GM12878 (cell line): ENCODE measurements around the gene HBA1. TPM values are rescaled to one million over a fixed set of nuclear protein-coding genes. Genes with fewer than 3 reads are reported as not detected.

Experiments used
- ATAC-seq: fragments of 200-7000 bp; cut with Tn5 transposase; 3 replicates; pipeline ENCODE4 v1.9.1; 2020; ENCODE audit warnings: mild to moderate bottlenecking, moderate library complexity
- BruUV-seq: library from RNA; stranded (reverse); fragments of 400-500 nt; replicated peaks from 2 replicates; lab custom pipeline; 2021; lab: Mats Ljungman, UMichigan
- CTCF ChIA-PET: fragments of 300-600 bp; sonication (Branson Sonifier 250); formaldehyde crosslinking; extraction: SDS; loops from one replicate; lab custom pipeline; 2021; ENCODE audit warnings: inconsistent platforms; lab: Yijun Ruan, JAX
- POLR2A ChIA-PET: fragments of 350-600 bp; formaldehyde crosslinking; extraction: SDS; loops from one replicate; lab custom pipeline; 2021; ENCODE audit warnings: inconsistent platforms; lab: Charles Lee
- RAD21 ChIA-PET: fragments of 300-600 bp; sonication (Branson Sonifier 250); formaldehyde crosslinking; loops from one replicate; lab custom pipeline; 2023; ENCODE audit warnings: antibody characterized with exemption; ENCODE audit not compliant: unreplicated experiment; lab: Charles Lee
- SMC1A ChIA-PET: fragments of 300-600 bp; sonication (Branson Sonifier 250); formaldehyde crosslinking; loops from one replicate; lab custom pipeline; 2023; ENCODE audit not compliant: unreplicated experiment, uncharacterized antibody; lab: Charles Lee
- DNase-seq: peaks from one replicate; pipeline ENCODE4 v3.0.0-alpha.2; 2011; ENCODE audit warnings: low read depth, low spot score
- FAIRE-seq: peaks from 3 replicates; lab custom pipeline; 2011; peaks lifted over from hg19 to GRCh38; lab: Jason Lieb, UNC
- H2AFZ ChIP-seq: 2 replicates; pipeline ENCODE4 v1.6.0; 2011; ENCODE audit warnings: low read depth, low read length, control low read depth; ENCODE audit not compliant: control insufficient read depth
- H3K27ac ChIP-seq: 2 replicates; pipeline ENCODE4 v1.5.1; 2011; ENCODE audit warnings: control low read depth; ENCODE audit not compliant: control insufficient read depth, insufficient read depth
- H3K27me3 ChIP-seq, 2 experiments: replicated peaks in 1 of 2; 2 replicates each; pipeline versions ENCODE4 v1.6.0 to v1.6.1; 2011; ENCODE audit warnings: low read length in 1 of 2; ENCODE audit not compliant: control insufficient read depth in 2 of 2, insufficient read depth in 2 of 2
- H3K36me3 ChIP-seq, 2 experiments: 2 replicates each; pipeline ENCODE4 v1.5.1; 2011; ENCODE audit warnings: low read length in 1 of 2; ENCODE audit not compliant: control insufficient read depth in 2 of 2, insufficient read depth in 2 of 2
- H3K4me1 ChIP-seq: 2 replicates; pipeline ENCODE4 v1.6.1; 2011; ENCODE audit warnings: mild to moderate bottlenecking, low read length, moderate library complexity, mixed read lengths; ENCODE audit not compliant: control insufficient read depth, insufficient read depth
- H3K4me2 ChIP-seq: 2 replicates; pipeline ENCODE4 v1.6.0; 2011; ENCODE audit warnings: control low read depth; ENCODE audit not compliant: control insufficient read depth, insufficient read depth
- H3K4me3 ChIP-seq: fragments of 200-600 bp; sonication (generic); 2 replicates; pipeline ENCODE4 v1.5.1; 2016
- H3K79me2 ChIP-seq: 2 replicates; pipeline ENCODE4 v1.6.0; 2011; ENCODE audit warnings: low read length; ENCODE audit not compliant: control insufficient read depth, insufficient read depth
- H3K9ac ChIP-seq: 2 replicates; pipeline ENCODE4 v1.8.0; 2011; ENCODE audit warnings: low read length, control low read depth, mixed read lengths; ENCODE audit not compliant: control insufficient read depth, insufficient read depth
- H3K9me3 ChIP-seq: replicated peaks from 3 replicates; pipeline ENCODE4 v1.5.1; 2011; ENCODE audit warnings: mild to moderate bottlenecking, low read length; ENCODE audit not compliant: control insufficient read depth, insufficient read depth
- H4K20me1 ChIP-seq: 2 replicates; pipeline ENCODE4 v1.6.0; 2011; ENCODE audit not compliant: control insufficient read depth, insufficient read depth
- BACH1 ChIP-seq: fragments of 450-650 bp; IDR thresholded peaks from 2 replicates; pipeline ENCODE4 v1.6.1; 2017; ENCODE audit warnings: mild to moderate bottlenecking, borderline replicate concordance
- CREB1 ChIP-seq: IDR thresholded peaks from 2 replicates; pipeline ENCODE4 v1.6.1; 2012; ENCODE audit warnings: low read depth, mild to moderate bottlenecking, inconsistent platforms
- CREM ChIP-seq: IDR thresholded peaks from 2 replicates; pipeline ENCODE4 v1.6.1; 2014; ENCODE audit warnings: antibody characterized with exemption, low read depth
- ETV6 ChIP-seq, 2 experiments: fragments of 450-650 bp in 1 of 2; IDR thresholded peaks in 1 of 2; conservative IDR thresholded peaks in 1 of 2; 2 replicates each; pipeline ENCODE4 v1.6.1; 2014; ENCODE audit warnings: antibody characterized with exemption in 1 of 2, borderline replicate concordance in 1 of 2, low read depth in 1 of 2, mild to moderate bottlenecking in 1 of 2, moderate library complexity in 1 of 2
- EZH2 ChIP-seq: IDR thresholded peaks from 2 replicates; pipeline ENCODE4 v1.6.1; 2012; ENCODE audit warnings: low read depth, mild to moderate bottlenecking, control low read depth, inconsistent platforms, low read length, borderline replicate concordance; ENCODE audit not compliant: control insufficient read depth
- GATAD2B ChIP-seq: fragments of 450-650 bp; conservative IDR thresholded peaks from 2 replicates; pipeline ENCODE4 v1.6.1; 2017; ENCODE audit warnings: low read depth, mild to moderate bottlenecking, moderate library complexity
- IKZF1 ChIP-seq: fragments of 450-650 bp; conservative IDR thresholded peaks from 2 replicates; pipeline ENCODE4 v1.6.1; 2017; ENCODE audit warnings: antibody characterized with exemption, mild to moderate bottlenecking
- MTA2 ChIP-seq: fragments of 450-650 bp; IDR thresholded peaks from 2 replicates; pipeline ENCODE4 v1.6.1; 2016; ENCODE audit warnings: low read depth, mild to moderate bottlenecking, moderate library complexity
- PML ChIP-seq: IDR thresholded peaks from 2 replicates; pipeline ENCODE4 v1.6.1; 2012; ENCODE audit warnings: low read length, inconsistent platforms
- SP1 ChIP-seq: IDR thresholded peaks from one replicate; pipeline ENCODE4 v1.6.1; 2011; ENCODE audit warnings: low read depth, low read length
- STAT3 ChIP-seq: IDR thresholded peaks from 2 replicates; pipeline ENCODE4 v1.6.1; 2011; ENCODE audit warnings: low read depth, low read length, improper control_type of control experiment
- ZNF207 ChIP-seq: fragments of 450-650 bp; IDR thresholded peaks from 2 replicates; pipeline ENCODE4 v1.6.1; 2014; ENCODE audit warnings: antibody characterized with exemption, mild to moderate bottlenecking, borderline replicate concordance
- ZNF274 ChIP-seq: IDR thresholded peaks from one replicate; pipeline ENCODE4 v1.8.0; 2011; ENCODE audit not compliant: insufficient read length, insufficient read depth
- WGBS: methylation state at CpG from one replicate; pipeline ENCODE4 v1.1.6; 2016; ENCODE audit warnings: low lambda C conversion rate; ENCODE audit not compliant: insufficient replicate concordance, insufficient coverage; ENCODE audit errors: missing lambda C conversion rate; 5-methylcytosine and 5-hydroxymethylcytosine counted together
- in situ Hi-C: fragments of 300-500 bp; cut with MboI; formaldehyde crosslinking; loops from 9 replicates; pipeline ENCODE4 v1.14.3; 2018; ENCODE audit warnings: mixed read lengths
- intact Hi-C: fragments of 100-400 bp; cut with micrococcal nuclease; formaldehyde crosslinking; loops from one replicate; pipeline ENCODE4 v1.14.2; 2022; ENCODE audit not compliant: unreplicated experiment
- polyA plus RNA-seq, 11 experiments: library from polyadenylated mRNA; depleted of rRNA in 4 of 11; unstranded in 6 of 11; stranded (reverse) in 5 of 11; fragments of >200 nt; fragmentation: Nextera tagmentation in 4 of 11; fragmentation: Illumina TruSeq in 1 of 11; extraction: Ambion mirVana in 4 of 11; extraction: Trizol in 1 of 11; gene quantifications; 1 replicate in 1 of 11; 2 replicates in 10 of 11; pipeline versions ENCODE4 v1.2.1 to v1.2.3, GENCODE V29; 2011 to 2016; ENCODE audit warnings: inconsistent platforms in 2 of 11, missing spikeins in 2 of 11, low read depth in 1 of 11
- total RNA-seq, 4 experiments: library from RNA; depleted of rRNA in 3 of 4; stranded (reverse); fragments of >200 nt in 3 of 4; fragmentation: Illumina TruSeq in 1 of 4; extraction: Trizol in 1 of 4; gene quantifications; 2 replicates each; pipeline versions ENCODE4 v1.2.1 to v1.2.3, GENCODE V29; 2013 to 2021
- TF ChIP-seq, protein P1 (sequence below): IDR thresholded peaks from 2 replicates; pipeline ENCODE4 v1.6.1; 2011; ENCODE audit warnings: mild to moderate bottlenecking, low read depth, low read length, moderate library complexity; ENCODE audit not compliant: insufficient replicate concordance
- TF ChIP-seq, protein P2 (sequence below): fragments of 450-650 bp; IDR thresholded peaks from 2 replicates; pipeline ENCODE4 v1.6.1; 2017; ENCODE audit warnings: antibody characterized with exemption, mild to moderate bottlenecking, moderate library complexity
- TF ChIP-seq, protein P3 (sequence below): IDR thresholded peaks from 2 replicates; pipeline ENCODE4 v1.6.1; 2012; ENCODE audit warnings: low read depth, low read length, improper control_type of control experiment
- TF ChIP-seq, protein P4 (sequence below): IDR thresholded peaks from 2 replicates; pipeline ENCODE4 v1.6.1; 2011; ENCODE audit warnings: low read depth, mild to moderate bottlenecking, low read length, moderate library complexity, borderline replicate concordance; ENCODE audit errors: extremely low read depth

The HBA1 gene
- total and polyA plus RNA-seq, 10 of the 15 experiments (the other 5 are each of a cell fraction or from before 2014, with no cell fraction given): 0.28 to 3.5 (median 0.83) TPM; not detected in 5

- no peak overlapping the region for H3K4me2 ChIP-seq
- H3K4me1 ChIP-seq: peaks cover 3% of the 10 kb centered on the region; the same call in 1 of the 2 replicates
- no peaks in the 10 kb centered on the region for H4K20me1 ChIP-seq
- WGBS: 45% methylated on average over 12 of the region's 13 CpGs
- no peak overlapping the region for H3K4me3 ChIP-seq
- no TSS peak for BruUV-seq
- ChIA-PET SMC1A (no interaction called here), CTCF (no interaction called here), POLR2A (no interaction called here), RAD21 (no interaction called here)
- intact Hi-C loops: no loop called here
- DNase-seq: no peak
- no peak for FAIRE-seq
- H3K36me3 ChIP-seq: no peaks in the 10 kb centered on the region
- no peak overlapping the region for H3K9ac ChIP-seq
- no peaks in the 10 kb centered on the region for H3K79me2 ChIP-seq
- no peak overlapping the region for H2AFZ ChIP-seq
- peaks cover 9 to 17% of the 10 kb centered on the region in 2 experiments for H3K27me3 ChIP-seq
- in situ Hi-C loops: no loop called here
- no peak overlapping the region for H3K27ac ChIP-seq
- ATAC-seq: no peak
- TF ChIP-seq CREB1: no peak
- TF ChIP-seq, protein P1, sequence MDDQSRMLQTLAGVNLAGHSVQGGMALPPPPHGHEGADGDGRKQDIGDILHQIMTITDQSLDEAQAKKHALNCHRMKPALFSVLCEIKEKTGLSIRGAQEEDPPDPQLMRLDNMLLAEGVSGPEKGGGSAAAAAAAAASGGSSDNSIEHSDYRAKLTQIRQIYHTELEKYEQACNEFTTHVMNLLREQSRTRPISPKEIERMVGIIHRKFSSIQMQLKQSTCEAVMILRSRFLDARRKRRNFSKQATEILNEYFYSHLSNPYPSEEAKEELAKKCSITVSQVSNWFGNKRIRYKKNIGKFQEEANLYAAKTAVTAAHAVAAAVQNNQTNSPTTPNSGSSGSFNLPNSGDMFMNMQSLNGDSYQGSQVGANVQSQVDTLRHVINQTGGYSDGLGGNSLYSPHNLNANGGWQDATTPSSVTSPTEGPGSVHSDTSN: no peak
- TF ChIP-seq BACH1: no peak
- no peak for TF ChIP-seq CREM
- no peak for TF ChIP-seq ETV6 (conservative IDR thresholded peaks at IDR 0.05 in 1 of 2, IDR thresholded peaks at IDR 0.05 in 1 of 2; ENCODE audit: borderline replicate concordance in 1 of 2, low read depth in 1 of 2)
- TF ChIP-seq EZH2: no peak
- no peak for TF ChIP-seq ZNF274
- no peak for TF ChIP-seq PML
- TF ChIP-seq GATAD2B: no peak
- TF ChIP-seq IKZF1: no peak
- no peak for TF ChIP-seq ZNF207
- TF ChIP-seq, protein P2, sequence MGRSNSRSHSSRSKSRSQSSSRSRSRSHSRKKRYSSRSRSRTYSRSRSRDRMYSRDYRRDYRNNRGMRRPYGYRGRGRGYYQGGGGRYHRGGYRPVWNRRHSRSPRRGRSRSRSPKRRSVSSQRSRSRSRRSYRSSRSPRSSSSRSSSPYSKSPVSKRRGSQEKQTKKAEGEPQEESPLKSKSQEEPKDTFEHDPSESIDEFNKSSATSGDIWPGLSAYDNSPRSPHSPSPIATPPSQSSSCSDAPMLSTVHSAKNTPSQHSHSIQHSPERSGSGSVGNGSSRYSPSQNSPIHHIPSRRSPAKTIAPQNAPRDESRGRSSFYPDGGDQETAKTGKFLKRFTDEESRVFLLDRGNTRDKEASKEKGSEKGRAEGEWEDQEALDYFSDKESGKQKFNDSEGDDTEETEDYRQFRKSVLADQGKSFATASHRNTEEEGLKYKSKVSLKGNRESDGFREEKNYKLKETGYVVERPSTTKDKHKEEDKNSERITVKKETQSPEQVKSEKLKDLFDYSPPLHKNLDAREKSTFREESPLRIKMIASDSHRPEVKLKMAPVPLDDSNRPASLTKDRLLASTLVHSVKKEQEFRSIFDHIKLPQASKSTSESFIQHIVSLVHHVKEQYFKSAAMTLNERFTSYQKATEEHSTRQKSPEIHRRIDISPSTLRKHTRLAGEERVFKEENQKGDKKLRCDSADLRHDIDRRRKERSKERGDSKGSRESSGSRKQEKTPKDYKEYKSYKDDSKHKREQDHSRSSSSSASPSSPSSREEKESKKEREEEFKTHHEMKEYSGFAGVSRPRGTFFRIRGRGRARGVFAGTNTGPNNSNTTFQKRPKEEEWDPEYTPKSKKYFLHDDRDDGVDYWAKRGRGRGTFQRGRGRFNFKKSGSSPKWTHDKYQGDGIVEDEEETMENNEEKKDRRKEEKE: no peak
- TF ChIP-seq MTA2: no peak
- TF ChIP-seq, protein P3, sequence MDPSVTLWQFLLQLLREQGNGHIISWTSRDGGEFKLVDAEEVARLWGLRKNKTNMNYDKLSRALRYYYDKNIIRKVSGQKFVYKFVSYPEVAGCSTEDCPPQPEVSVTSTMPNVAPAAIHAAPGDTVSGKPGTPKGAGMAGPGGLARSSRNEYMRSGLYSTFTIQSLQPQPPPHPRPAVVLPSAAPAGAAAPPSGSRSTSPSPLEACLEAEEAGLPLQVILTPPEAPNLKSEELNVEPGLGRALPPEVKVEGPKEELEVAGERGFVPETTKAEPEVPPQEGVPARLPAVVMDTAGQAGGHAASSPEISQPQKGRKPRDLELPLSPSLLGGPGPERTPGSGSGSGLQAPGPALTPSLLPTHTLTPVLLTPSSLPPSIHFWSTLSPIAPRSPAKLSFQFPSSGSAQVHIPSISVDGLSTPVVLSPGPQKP: no peak
- TF ChIP-seq STAT3: no peak
- TF ChIP-seq, protein P4, sequence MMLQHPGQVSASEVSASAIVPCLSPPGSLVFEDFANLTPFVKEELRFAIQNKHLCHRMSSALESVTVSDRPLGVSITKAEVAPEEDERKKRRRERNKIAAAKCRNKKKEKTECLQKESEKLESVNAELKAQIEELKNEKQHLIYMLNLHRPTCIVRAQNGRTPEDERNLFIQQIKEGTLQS: no peak
- no peak for TF ChIP-seq SP1
- H3K9me3 ChIP-seq: no peaks in the 10 kb centered on the region
These were observed 14.0 kb upstream of the HBA1 start for GRCh38 chr16:162271-162991.
